ENCODE measurements around the gene KIF26B.
"Not testable (repeated sequence)": the region's sequence is repeated elsewhere in the genome, so short reads cannot be mapped to it uniquely, and the experiment has no call there.

KIF26B gene

GRCh38 chr1:245130281-245131025 is 24.3 kb upstream of the KIF26B start:
- DNase-seq; in situ Hi-C loops (cut with HindIII; ENCODE audit: low pct_ligation_motif_present, low pct_unique_long_range_greater_than_20kb, low sequenced_read_pairs): not testable (repeated sequence)

DNA sequence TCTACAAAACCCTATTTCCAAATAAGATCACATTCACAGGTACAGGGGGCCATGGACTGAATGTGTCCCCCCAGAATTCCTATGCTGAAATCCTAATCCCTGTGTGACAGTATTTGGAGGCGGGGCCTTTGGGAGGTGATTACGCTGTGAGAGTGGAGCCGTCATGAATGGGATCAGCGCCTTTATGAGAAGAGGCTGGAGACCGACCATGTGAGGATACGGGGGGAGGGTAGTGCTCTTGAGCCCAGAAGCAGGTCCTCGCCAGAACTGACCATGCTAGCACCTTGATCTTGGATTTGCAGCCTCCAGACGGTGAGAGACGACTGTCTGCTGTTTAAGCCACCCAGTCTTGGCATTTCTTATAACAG is 23.8 kb upstream of the KIF26B start:
- in situ Hi-C loops (cut with HindIII; ENCODE audit: low pct_ligation_motif_present, low pct_unique_long_range_greater_than_20kb, low sequenced_read_pairs), result no loop called here

GRCh38 chr1:245132771-245133170 is 22.0 kb upstream of the KIF26B start:
- in situ Hi-C loops (cut with HindIII; ENCODE audit: low pct_ligation_motif_present, low pct_unique_long_range_greater_than_20kb, low sequenced_read_pairs), result no loop called here
- DNase-seq, result no peak

More for the DNA sequence above, 23.8 kb upstream of the KIF26B start:
- no peak for DNase-seq

DNA sequence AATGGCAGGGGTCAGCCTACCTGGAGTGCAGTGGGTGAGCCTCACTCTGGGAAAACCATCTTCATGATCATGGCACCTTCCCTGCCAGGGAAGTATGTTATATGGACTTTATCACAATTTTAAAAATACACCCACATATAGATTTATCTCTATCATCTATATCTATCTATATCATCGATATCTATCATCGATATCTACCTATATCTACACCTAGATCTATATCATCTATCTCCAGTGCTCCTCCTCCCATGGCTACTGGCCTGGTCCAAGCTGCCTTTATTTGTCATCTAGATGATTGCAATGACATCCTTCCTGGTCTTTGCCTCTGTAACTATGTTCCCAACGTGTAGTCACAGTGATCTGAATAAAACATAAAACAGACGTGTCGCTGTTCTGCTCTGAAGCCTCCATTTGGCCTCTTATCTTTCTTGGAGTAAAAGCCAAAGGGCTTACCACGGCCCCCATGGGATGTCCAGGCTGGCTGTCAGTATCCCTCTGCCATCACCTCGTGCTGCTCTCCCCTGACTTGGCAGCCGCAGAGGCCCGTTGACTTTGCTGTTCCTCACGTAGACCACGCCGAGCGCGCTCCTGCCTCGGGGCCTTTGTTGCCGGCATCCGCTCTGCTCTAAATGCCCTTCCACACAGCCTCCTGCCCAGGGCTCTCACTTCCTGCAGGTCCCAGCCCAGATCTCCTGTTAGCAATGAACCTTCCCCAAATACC is 20.6 kb upstream of the KIF26B start:
- in situ Hi-C loops (cut with HindIII; ENCODE audit: low pct_ligation_motif_present, low pct_unique_long_range_greater_than_20kb, low sequenced_read_pairs), result no loop called here
- DNase-seq, result no peak

- in situ Hi-C loops (cut with HindIII; ENCODE audit: low pct_ligation_motif_present, low pct_unique_long_range_greater_than_20kb, low sequenced_read_pairs), result no loop called here
Observed at GRCh38 chr1:245142171-245142798, 12.5 kb upstream of the KIF26B start.

GRCh38 chr1:245142976-245143375 is 11.8 kb upstream of the KIF26B start:
- in situ Hi-C loops (cut with HindIII; ENCODE audit: low pct_ligation_motif_present, low pct_unique_long_range_greater_than_20kb, low sequenced_read_pairs), result no loop called here
- no peak for DNase-seq

More at GRCh38 chr1:245142171-245142798, 12.5 kb upstream of the KIF26B start:
- DNase-seq, result no peak

- in situ Hi-C loops (cut with HindIII; ENCODE audit: low pct_ligation_motif_present, low pct_unique_long_range_greater_than_20kb, low sequenced_read_pairs), result no loop called here
Observed at GRCh38 chr1:245143849-245144248, 10.9 kb upstream of the KIF26B start.

GRCh38 chr1:245148069-245148468 is 6.7 kb upstream of the KIF26B start:
- no peak for DNase-seq
- in situ Hi-C loops (cut with HindIII; ENCODE audit: low pct_ligation_motif_present, low pct_unique_long_range_greater_than_20kb, low sequenced_read_pairs), result no loop called here

More at GRCh38 chr1:245143849-245144248, 10.9 kb upstream of the KIF26B start:
- no peak for DNase-seq

- in situ Hi-C loops (cut with HindIII; ENCODE audit: low pct_ligation_motif_present, low pct_unique_long_range_greater_than_20kb, low sequenced_read_pairs), result no loop called here
- DNase-seq, result no peak
Observed at GRCh38 chr1:245148861-245149260, 5.9 kb upstream of the KIF26B start.

- in situ Hi-C loops (cut with HindIII; ENCODE audit: low pct_ligation_motif_present, low pct_unique_long_range_greater_than_20kb, low sequenced_read_pairs), result loop anchor here (25.0 kb wide), 1 partner anchor 359 kb away; no protein-coding TSS in a partner anchor
- DNase-seq, result peak; percentile 80
Observed at GRCh38 chr1:245153081-245153551, 1.7 kb upstream of the KIF26B start.

DNA sequence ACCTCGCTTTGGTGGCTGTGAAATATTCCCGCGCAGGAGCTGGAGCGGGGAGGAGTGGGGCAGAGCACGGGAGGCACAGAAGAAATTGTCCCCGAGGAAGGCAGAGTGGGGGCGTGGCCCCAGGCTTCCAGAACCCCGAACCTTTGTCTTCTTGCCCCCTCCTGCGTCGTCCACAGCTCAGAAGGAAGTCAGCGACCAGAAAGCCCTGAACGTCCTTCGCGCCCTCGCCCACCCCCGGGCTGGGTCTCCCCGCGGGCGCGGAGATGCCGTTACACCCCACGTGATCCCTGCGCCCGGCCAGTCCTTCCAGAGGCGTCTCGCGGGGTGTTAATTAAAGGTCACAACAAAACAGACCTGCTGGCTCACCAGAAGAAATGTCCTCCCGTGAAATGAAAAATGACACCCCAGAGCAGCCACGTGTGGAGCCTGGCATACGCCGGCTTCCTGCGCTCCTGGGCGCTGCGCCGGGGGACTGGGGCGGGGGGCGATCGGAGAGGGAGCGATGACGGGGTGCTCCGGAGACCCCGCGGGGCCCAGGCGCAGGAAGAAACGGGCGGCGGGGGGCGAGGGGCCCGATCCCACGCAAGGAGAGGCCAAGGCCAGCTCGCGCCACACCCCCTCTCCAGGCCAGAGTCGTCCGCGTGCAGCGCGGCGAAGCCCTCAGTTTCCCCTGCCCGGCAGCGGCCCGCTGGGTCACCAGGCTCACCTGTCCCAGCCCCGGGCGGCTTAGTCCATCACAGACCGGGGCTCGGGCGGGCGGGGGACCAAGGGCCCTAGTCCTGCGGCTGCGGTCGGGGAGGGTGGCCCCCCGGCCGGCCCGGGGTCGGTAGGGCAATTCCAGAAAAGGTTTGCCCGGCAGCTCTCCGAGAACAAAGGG is 995 bp upstream of the KIF26B start:
- in situ Hi-C loops (cut with HindIII; ENCODE audit: low pct_ligation_motif_present, low pct_unique_long_range_greater_than_20kb, low sequenced_read_pairs), result loop anchor here (25.0 kb wide), 1 partner anchor 359 kb away; no protein-coding TSS in a partner anchor
- peak; percentile 31 for DNase-seq

DNA sequence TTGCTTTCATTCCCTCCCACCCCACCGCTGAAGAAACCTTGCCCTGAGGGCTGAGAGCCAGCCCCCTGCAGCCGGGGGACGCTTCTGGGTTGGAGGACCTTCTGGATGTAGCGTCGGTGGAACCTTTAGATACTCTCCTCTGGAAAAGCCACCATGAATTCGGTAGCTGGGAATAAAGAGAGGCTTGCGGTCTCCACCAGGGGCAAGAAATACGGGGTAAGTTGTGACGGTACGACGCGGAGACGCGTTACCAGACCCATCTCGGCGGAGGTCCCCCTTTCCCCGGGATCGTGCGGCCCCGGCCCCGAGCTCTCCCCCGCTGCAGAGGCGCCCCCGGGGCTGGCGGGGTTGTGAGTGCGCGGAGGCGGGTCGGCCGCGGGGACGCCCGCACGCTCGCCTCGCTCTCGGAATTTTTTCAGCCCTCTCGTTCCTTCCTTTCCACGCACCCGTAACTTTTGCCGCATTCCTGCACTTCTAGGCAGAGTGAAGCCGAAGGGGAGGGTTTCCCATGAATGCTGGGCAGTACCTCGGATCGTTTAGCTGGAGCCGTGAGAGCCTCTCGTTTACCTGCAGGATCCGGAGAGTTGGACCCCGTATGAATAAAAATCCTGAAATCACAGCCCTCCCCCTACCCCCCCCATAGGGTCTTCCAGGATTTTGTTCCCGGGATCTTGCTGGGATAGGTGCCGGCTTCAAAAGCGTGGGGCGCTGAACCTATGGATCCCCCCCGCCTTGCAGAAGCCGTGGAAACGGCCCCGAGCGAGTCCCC is 671 bp downstream of the KIF26B start:
- in situ Hi-C loops (cut with HindIII; ENCODE audit: low pct_ligation_motif_present, low pct_unique_long_range_greater_than_20kb, low sequenced_read_pairs), result loop anchor here (25.0 kb wide), 1 partner anchor 357 kb away; no protein-coding TSS in a partner anchor
- peak; percentile 63 for DNase-seq

DNA sequence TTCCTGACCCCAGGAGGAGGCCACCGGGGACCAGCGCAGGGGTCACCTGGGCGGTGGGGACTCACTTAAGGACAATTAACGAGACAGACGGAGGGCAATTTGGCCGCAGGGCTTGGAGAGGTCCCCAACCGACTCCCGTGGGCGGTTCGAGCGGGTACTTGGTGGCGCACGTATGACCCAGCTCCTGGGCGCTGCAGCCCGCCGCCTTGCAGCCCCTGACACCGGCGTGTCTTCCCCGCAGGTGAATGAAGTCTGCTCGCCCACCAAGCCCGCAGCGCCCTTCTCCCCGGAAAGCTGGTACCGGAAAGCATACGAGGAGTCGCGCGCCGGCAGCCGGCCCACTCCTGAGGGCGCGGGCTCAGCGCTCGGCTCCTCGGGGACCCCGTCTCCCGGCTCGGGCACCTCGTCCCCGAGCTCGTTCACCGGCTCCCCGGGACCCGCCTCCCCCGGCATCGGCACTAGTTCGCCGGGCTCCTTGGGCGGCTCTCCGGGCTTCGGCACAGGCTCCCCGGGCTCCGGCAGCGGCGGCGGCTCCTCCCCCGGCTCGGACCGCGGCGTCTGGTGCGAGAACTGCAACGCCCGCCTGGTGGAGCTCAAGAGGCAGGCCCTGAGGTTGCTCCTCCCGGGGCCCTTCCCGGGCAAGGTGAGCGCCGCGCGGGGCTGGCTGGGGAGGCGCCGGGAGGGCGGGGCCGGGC is 1.4 kb downstream of the KIF26B start:
- in situ Hi-C loops (cut with HindIII; ENCODE audit: low pct_ligation_motif_present, low pct_unique_long_range_greater_than_20kb, low sequenced_read_pairs), result loop anchor here (25.0 kb wide), 1 partner anchor 356 kb away; no protein-coding TSS in a partner anchor
- peak; percentile 91 for DNase-seq

GRCh38 chr1:245156736-245157505 is 2.1 kb downstream of the KIF26B start:
- in situ Hi-C loops (cut with HindIII; ENCODE audit: low pct_ligation_motif_present, low pct_unique_long_range_greater_than_20kb, low sequenced_read_pairs), result loop anchor here (25.0 kb wide), 1 partner anchor 355 kb away; no protein-coding TSS in a partner anchor
- DNase-seq, result peak; percentile 20

DNA sequence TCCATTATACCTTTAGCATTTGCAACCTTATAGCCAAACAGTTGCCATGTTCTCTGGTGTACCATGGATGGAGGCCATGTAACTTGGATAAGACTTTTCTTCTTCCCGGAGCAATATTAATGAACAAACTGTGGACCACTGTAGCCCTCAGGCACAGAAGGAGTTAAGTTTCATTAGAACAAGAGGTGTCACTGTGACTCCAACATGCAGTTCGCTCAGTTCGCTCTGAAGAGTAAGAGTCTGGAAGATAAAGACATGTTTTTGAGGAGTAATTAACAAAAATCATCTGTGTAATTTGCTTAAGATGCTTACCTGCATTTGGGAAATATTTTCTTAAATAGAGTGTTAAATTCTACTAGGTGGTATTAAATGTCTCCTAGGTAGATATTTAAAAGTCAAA is 4.1 kb downstream of the KIF26B start:
- no peak for DNase-seq
- in situ Hi-C loops (cut with HindIII; ENCODE audit: low pct_ligation_motif_present, low pct_unique_long_range_greater_than_20kb, low sequenced_read_pairs), result loop anchor here (25.0 kb wide), 1 partner anchor 353 kb away; no protein-coding TSS in a partner anchor

GRCh38 chr1:245160288-245160687 is 5.5 kb downstream of the KIF26B start:
- no peak for DNase-seq
- in situ Hi-C loops (cut with HindIII; ENCODE audit: low pct_ligation_motif_present, low pct_unique_long_range_greater_than_20kb, low sequenced_read_pairs), result loop anchor here (25.0 kb wide), 1 partner anchor 352 kb away; no protein-coding TSS in a partner anchor
